ENCODE measurements around the gene TMEM38B. TPM values are rescaled to one million over a fixed set of nuclear protein-coding genes. Genes with fewer than 3 reads are reported as not detected.

The TMEM38B gene
- total and polyA plus RNA-seq, 7 donors: 33.9 to 129 (median 69.8) TPM

GRCh38 chr9:105656131-105656921 is 38.0 kb upstream of the TMEM38B start:
- peak; percentile 90 to 98 (median 96) for ATAC-seq
- H3K27me3 ChIP-seq (ENCODE audit: insufficient read depth in 3 of 3, low read length in 2 of 3): no peaks in the 10 kb centered on the region
- peak; percentile 55 for TF ChIP-seq CTCF (IDR thresholded peaks at IDR 0.05)
- peak; percentile 36 to 80 for DNase-seq
- peaks cover 21% of the 10 kb centered on the region for H3K4me1 ChIP-seq
- WGBS, 3 donors: 0 to 1% (median 1%) methylated on average over 69 to 75 of the region's 75 CpGs
- H3K9me3 ChIP-seq: no peaks in the 10 kb centered on the region
- peak overlapping the region; percentile 76 for H3K27ac ChIP-seq
- H3K36me3 ChIP-seq (ENCODE audit: insufficient read depth in 1 of 2, low read depth in 1 of 2): no peaks in the 10 kb centered on the region
- intact Hi-C loops (cut with DNase I): loop anchor here (5.0 kb wide), 1 partner anchor 61 kb away; no protein-coding TSS in a partner anchor
- H3K4me3 ChIP-seq: peak overlapping the region; percentile 92

- no peak for DNase-seq
- Histone ChIP-seq H3K36me3 (ENCODE audit: insufficient read depth in 1 of 2, low read depth in 1 of 2) (no peaks in the 10 kb centered on the region), H3K27me3 (ENCODE audit: insufficient read depth in 3 of 3, low read length in 2 of 3) (no peaks in the 10 kb centered on the region), H3K9me3 (no peaks in the 10 kb centered on the region), H3K4me1 (peaks cover 21% of the 10 kb centered on the region), H3K4me3 (no peak overlapping the region), H3K27ac (no peak overlapping the region)
- no peak for ATAC-seq
- TF ChIP-seq CTCF (IDR thresholded peaks at IDR 0.05): no peak
- intact Hi-C loops (cut with DNase I): loop anchor here (5.0 kb wide), 1 partner anchor 59 kb away; no protein-coding TSS in a partner anchor
- WGBS, 3 donors: 44 to 83% (median 63%) methylated on average over 2 of the region's 2 CpGs
Observed at GRCh38 chr9:105658351-105658750, 36.0 kb upstream of the TMEM38B start.

- no peaks in the 10 kb centered on the region for H3K9me3 ChIP-seq
- no peaks in the 10 kb centered on the region for H3K27me3 ChIP-seq (ENCODE audit: insufficient read depth in 3 of 3, low read length in 2 of 3)
- TF ChIP-seq CTCF (IDR thresholded peaks at IDR 0.05): no peak
- 38 to 89% (median 44%) methylated on average over 4 of the region's 4 CpGs for WGBS, 3 donors
- no peak overlapping the region for H3K4me3 ChIP-seq
- no peaks in the 10 kb centered on the region for H3K36me3 ChIP-seq (ENCODE audit: insufficient read depth in 1 of 2, low read depth in 1 of 2)
- intact Hi-C loops (cut with DNase I): no loop called here
- H3K4me1 ChIP-seq: peaks cover 17% of the 10 kb centered on the region
- no peak overlapping the region for H3K27ac ChIP-seq
- ATAC-seq: no peak
- no peak for DNase-seq
Observed at GRCh38 chr9:105661011-105661410, 33.3 kb upstream of the TMEM38B start.

GRCh38 chr9:105662184-105663104 is 31.9 kb upstream of the TMEM38B start, which contains the start of gene TAL2:
TAL2 (plus strand) TSS chr9:105662457; CDS start chr9:105662497, 40 bp downstream.
- peaks cover 7% of the 10 kb centered on the region for H3K4me1 ChIP-seq
- no peak within 1 kb of the TSS for H3K4me3 ChIP-seq
- H3K9me3 ChIP-seq: no peaks in the 10 kb centered on the region
- no peak for DNase-seq
- no peak for TF ChIP-seq CTCF (IDR thresholded peaks at IDR 0.05)
- ATAC-seq: peak in 2 of 4 donors; percentile 51 to 87
- intact Hi-C loops (cut with DNase I): no loop called here
- no peaks in the 10 kb centered on the region for H3K27me3 ChIP-seq (ENCODE audit: insufficient read depth in 3 of 3, low read length in 2 of 3)
- H3K36me3 ChIP-seq (ENCODE audit: insufficient read depth in 1 of 2, low read depth in 1 of 2): no peaks in the 10 kb centered on the region
- 72 to 85% (median 74%) methylated on average over 12 of the region's 12 CpGs for WGBS, 3 donors
- H3K27ac ChIP-seq: no peak within 1 kb of the TSS

All from psoas muscle (tissue), 8 donors.